Testis (tissue), 3 donors: ENCODE measurements around the gene EXD3. TPM values are rescaled to one million over a fixed set of nuclear protein-coding genes. Genes with fewer than 3 reads are reported as not detected.

Source experiments
- DNase-seq: peaks from one replicate; pipeline ENCODE4 v3.0.0-alpha.2; 2019
- H3K27ac ChIP-seq, 2 donors: fragments of 200-600 bp; sonication (generic); one replicate each; pipeline ENCODE4 v1.5.1; 2019
- H3K27me3 ChIP-seq: fragments of 200-600 bp; sonication (generic); one replicate; pipeline ENCODE4 v1.5.1; 2019
- H3K36me3 ChIP-seq: fragments of 200-600 bp; sonication (generic); one replicate; pipeline ENCODE4 v1.5.1; 2017; ENCODE audit warnings: low read depth; ENCODE audit errors: missing control alignments
- H3K4me1 ChIP-seq: fragments of 200-600 bp; sonication (generic); one replicate; pipeline ENCODE4 v1.5.1; 2019
- H3K4me3 ChIP-seq, 2 donors: fragments of 200-600 bp; sonication (generic); one replicate each; pipeline ENCODE4 v1.5.1; 2017 to 2019
- H3K9me3 ChIP-seq: fragments of 200-600 bp; sonication (generic); one replicate; pipeline ENCODE4 v1.5.1; 2017
- CTCF ChIP-seq, 3 experiments: fragments of 450-650 bp in 2 of 3; fragments of 200-600 bp in 1 of 3; sonication (generic) in 1 of 3; IDR thresholded peaks; one replicate each; pipeline ENCODE4 v1.5.1; 2016 to 2019; ENCODE audit warnings: antibody characterized with exemption in 3 of 3, mild to moderate bottlenecking in 2 of 3, moderate library complexity in 1 of 3
- POLR2A ChIP-seq: fragments of 450-650 bp; IDR thresholded peaks from one replicate; pipeline ENCODE4 v1.6.1; 2017; ENCODE audit warnings: antibody characterized with exemption, mild to moderate bottlenecking, moderate library complexity
- WGBS, 2 donors: methylation state at CpG; one replicate each; pipeline ENCODE4 v1.1.5; 2018; 5-methylcytosine and 5-hydroxymethylcytosine counted together
- intact Hi-C: fragments of 100-400 bp; cut with DNase I; formaldehyde crosslinking; loops from one replicate; pipeline ENCODE4 v1.15.1; 2023; ENCODE audit warnings: low total_unique reads
- polyA plus RNA-seq: library from polyadenylated mRNA; stranded (reverse); fragments of 350-450 nt; fragmentation: Illumina TruSeq; extraction: RNeasy Lipid Tissue Mini Kit (QIAGEN cat#74804); gene quantifications from one replicate; pipeline ENCODE4 v1.2.3, GENCODE V29; 2014; ENCODE audit warnings: low read depth, low replicate concordance; ENCODE audit not compliant: insufficient read depth
- total RNA-seq, 2 donors: library from RNA; depleted of rRNA; stranded (reverse); fragments of >200 nt; gene quantifications; one replicate each; pipeline ENCODE4 v1.2.3, GENCODE V29; 2016

The EXD3 gene
- total and polyA plus RNA-seq, 3 donors from 2014 or later = 8.9 to 24.5 (median 15.5) TPM

- no peaks in the 10 kb centered on the region for H3K36me3 ChIP-seq
- H3K9me3 ChIP-seq = no peaks in the 10 kb centered on the region
- intact Hi-C loops = loop anchor here (10.0 kb wide), 1 partner anchor 88 kb away; no protein-coding TSS in a partner anchor
- DNase-seq = no peak
- TF ChIP-seq POLR2A = no peak
- TF ChIP-seq CTCF (IDR thresholded peaks at IDR 0.05) = no peak
- no peak overlapping the region for H3K4me3 ChIP-seq
- WGBS, 2 donors = 85 to 90% methylated on average over 9 to 11 of the region's 11 CpGs
- no peak overlapping the region for H3K27ac ChIP-seq
- peaks cover 14% of the 10 kb centered on the region for H3K4me1 ChIP-seq
- no peaks in the 10 kb centered on the region for H3K27me3 ChIP-seq
Observed at GRCh38 chr9:137402746-137403145, 20.2 kb downstream of the EXD3 start.

- Histone ChIP-seq H3K4me1 (peaks cover 13% of the 10 kb centered on the region), H3K9me3 (no peaks in the 10 kb centered on the region), H3K27me3 (no peaks in the 10 kb centered on the region), H3K27ac (no peak overlapping the region), H3K4me3 (no peak overlapping the region), H3K36me3 (no peaks in the 10 kb centered on the region)
- intact Hi-C loops = no loop called here
- no peak for DNase-seq
- WGBS, 2 donors = 92 to 96% methylated on average over 56 to 60 of the region's 60 CpGs
- no peak for TF ChIP-seq POLR2A
- TF ChIP-seq CTCF (IDR thresholded peaks at IDR 0.05) = no peak
Observed at GRCh38 chr9:137398561-137399468, 24.1 kb downstream of the EXD3 start.

GRCh38 chr9:137397675-137398423 lies 25.1 kb downstream of the EXD3 start:
- intact Hi-C loops = no loop called here
- H3K9me3 ChIP-seq = no peaks in the 10 kb centered on the region

GRCh38 chr9:137396634-137397367 lies 26.2 kb downstream of the EXD3 start:
- no peak overlapping the region for H3K27ac ChIP-seq
- H3K4me3 ChIP-seq = no peak overlapping the region
- no peak for DNase-seq
- intact Hi-C loops = no loop called here
- no peaks in the 10 kb centered on the region for H3K36me3 ChIP-seq
- 93 to 96% methylated on average over 21 to 26 of the region's 26 CpGs for WGBS, 2 donors
- TF ChIP-seq POLR2A (no peak), CTCF (IDR thresholded peaks at IDR 0.05) (no peak)
- H3K4me1 ChIP-seq = peaks cover 13% of the 10 kb centered on the region
- H3K27me3 ChIP-seq = no peaks in the 10 kb centered on the region
- no peaks in the 10 kb centered on the region for H3K9me3 ChIP-seq

More at GRCh38 chr9:137397675-137398423, 25.1 kb downstream of the EXD3 start:
- Histone ChIP-seq H3K36me3 (no peaks in the 10 kb centered on the region), H3K27ac (no peak overlapping the region), H3K4me3 (no peak overlapping the region), H3K27me3 (no peaks in the 10 kb centered on the region), H3K4me1 (peaks cover 13% of the 10 kb centered on the region)
- DNase-seq = no peak
- WGBS, 2 donors = 94 to 95% methylated on average over 20 of the region's 20 CpGs
- TF ChIP-seq POLR2A (no peak), CTCF (IDR thresholded peaks at IDR 0.05) (no peak)
